Upper lobe of right lung (tissue), 1 donor: Measurements from ENCODE around the gene STPG2. TPM values are rescaled to one million over a fixed set of nuclear protein-coding genes. Genes with fewer than 3 reads are reported as not detected.

Experiments
- ATAC-seq: fragments of 200-7000 bp; cut with Tn5 transposase; one replicate; pipeline ENCODE4 v1.9.1; 2020; ENCODE audit warnings: mild to moderate bottlenecking, moderate library complexity
- DNase-seq: peaks from one replicate; pipeline ENCODE4 v3.0.0-alpha.2; 2020
- H3K27ac ChIP-seq: fragments of 200-600 bp; one replicate; pipeline ENCODE4 v1.8.0; 2022
- H3K27me3 ChIP-seq: fragments of 200-600 bp; one replicate; pipeline ENCODE4 v1.8.0; 2022; ENCODE audit warnings: mild to moderate bottlenecking
- H3K36me3 ChIP-seq: fragments of 200-600 bp; one replicate; pipeline ENCODE4 v1.8.0; 2022
- H3K4me1 ChIP-seq: fragments of 200-600 bp; one replicate; pipeline ENCODE4 v1.8.0; 2022
- H3K4me3 ChIP-seq: fragments of 200-600 bp; one replicate; pipeline ENCODE4 v1.8.0; 2022; ENCODE audit warnings: mild to moderate bottlenecking
- H3K9me3 ChIP-seq: fragments of 200-600 bp; one replicate; pipeline ENCODE4 v1.8.0; 2022
- CTCF ChIP-seq: fragments of 200-600 bp; IDR thresholded peaks from one replicate; pipeline ENCODE4 v1.8.0; 2022; ENCODE audit warnings: antibody characterized with exemption
- intact Hi-C: fragments of 100-400 bp; cut with DNase I; formaldehyde crosslinking; loops from one replicate; pipeline ENCODE4 v1.11.0; 2022
- total RNA-seq: library from RNA; stranded (reverse); fragmentation: NEBNext Ultra II Directional; extraction: Animal tissue kit (Norgen Biotek cat#: 25700); gene quantifications from one replicate; pipeline ENCODE4 v1.2.1, GENCODE V29; 2021
- donor health status: DM: no; HTN: yes; CAD: no; lungs with severe emphysema.

STPG2 gene
- total RNA-seq, 1 donor from 2014 or later = 0.41 TPM

GRCh38 chr4:98170035-98170434 is 26.8 kb upstream of the STPG2 start:
- intact Hi-C loops = no loop called here
- H3K4me3 ChIP-seq = no peak overlapping the region
- no peaks in the 10 kb centered on the region for H3K36me3 ChIP-seq
- no peak for TF ChIP-seq CTCF
- H3K9me3 ChIP-seq = no peaks in the 10 kb centered on the region
- no peaks in the 10 kb centered on the region for H3K4me1 ChIP-seq
- H3K27me3 ChIP-seq = no peaks in the 10 kb centered on the region
- no peak overlapping the region for H3K27ac ChIP-seq
- DNase-seq (no peak), ATAC-seq (no peak)

GRCh38 chr4:98166731-98167041 is 23.4 kb upstream of the STPG2 start:
- H3K27ac ChIP-seq = no peak overlapping the region
- DNase-seq = no peak
- no peak for TF ChIP-seq CTCF

GRCh38 chr4:98166025-98166730 is 22.9 kb upstream of the STPG2 start:
- no peak for TF ChIP-seq CTCF
- ATAC-seq = peak; percentile 62

More at GRCh38 chr4:98166731-98167041, 23.4 kb upstream of the STPG2 start:
- Histone ChIP-seq H3K4me1 (no peaks in the 10 kb centered on the region), H3K27me3 (no peaks in the 10 kb centered on the region), H3K4me3 (no peak overlapping the region), H3K36me3 (no peaks in the 10 kb centered on the region), H3K9me3 (no peaks in the 10 kb centered on the region)
- intact Hi-C loops = no loop called here
- ATAC-seq = no peak

GRCh38 chr4:98162696-98163095 is 19.4 kb upstream of the STPG2 start:
- Histone ChIP-seq H3K4me3 (no peak overlapping the region), H3K27ac (no peak overlapping the region), H3K27me3 (no peaks in the 10 kb centered on the region), H3K9me3 (no peaks in the 10 kb centered on the region), H3K36me3 (no peaks in the 10 kb centered on the region), H3K4me1 (no peaks in the 10 kb centered on the region)
- intact Hi-C loops = no loop called here
- DNase-seq = no peak
- TF ChIP-seq CTCF = no peak
- no peak for ATAC-seq

More at GRCh38 chr4:98166025-98166730, 22.9 kb upstream of the STPG2 start:
- Histone ChIP-seq H3K27me3 (no peaks in the 10 kb centered on the region), H3K9me3 (no peaks in the 10 kb centered on the region), H3K4me3 (no peak overlapping the region), H3K36me3 (no peaks in the 10 kb centered on the region), H3K4me1 (no peaks in the 10 kb centered on the region), H3K27ac (no peak overlapping the region)
- intact Hi-C loops = no loop called here
- no peak for DNase-seq

GRCh38 chr4:98151145-98151924 is 8.1 kb upstream of the STPG2 start:
- Histone ChIP-seq H3K4me3 (no peak overlapping the region), H3K27ac (no peak overlapping the region), H3K9me3 (no peaks in the 10 kb centered on the region), H3K27me3 (no peaks in the 10 kb centered on the region), H3K4me1 (no peaks in the 10 kb centered on the region), H3K36me3 (no peaks in the 10 kb centered on the region)
- ATAC-seq (no peak), DNase-seq (no peak)
- TF ChIP-seq CTCF = no peak
- intact Hi-C loops = no loop called here
